ENCODE measurements around the gene IQGAP1.
A peak's percentile ranks its signal among the peaks of the same experiment; 100 is the strongest.

Gene IQGAP1

GRCh38 chr15:90432253-90432652 lies 44.2 kb downstream of the IQGAP1 start:
- Histone ChIP-seq H3K27ac (no peak overlapping the region), H3K4me1 (ENCODE audit: control insufficient read depth in 1 of 2, insufficient read depth in 1 of 2, low read depth in 1 of 2, low read length in 1 of 2) (no peaks in the 10 kb centered on the region), H3K27me3 (no peaks in the 10 kb centered on the region), H3K9me3 (no peaks in the 10 kb centered on the region), H3K36me3 (peaks cover 75% of the 10 kb centered on the region), H3K4me3 (ENCODE audit: low read depth in 1 of 2, low read length in 1 of 2) (no peak overlapping the region)
- no peak for TF ChIP-seq CTCF (IDR thresholded peaks at IDR 0.05)

GRCh38 chr15:90435652-90436337 lies 47.8 kb downstream of the IQGAP1 start:
- no peak for TF ChIP-seq CTCF (IDR thresholded peaks at IDR 0.05)
- Histone ChIP-seq H3K36me3 (peaks cover 76% of the 10 kb centered on the region), H3K27ac (peak overlapping the region; percentile 46)

GRCh38 chr15:90436952-90437351 lies 48.9 kb downstream of the IQGAP1 start:
- no peak for TF ChIP-seq CTCF (IDR thresholded peaks at IDR 0.05)
- peak overlapping the region; percentile 46 for H3K27ac ChIP-seq
- no peaks in the 10 kb centered on the region for H3K4me1 ChIP-seq (ENCODE audit: control insufficient read depth in 1 of 2, insufficient read depth in 1 of 2, low read depth in 1 of 2, low read length in 1 of 2)
- H3K36me3 ChIP-seq = peaks cover 87% of the 10 kb centered on the region
- H3K27me3 ChIP-seq = no peaks in the 10 kb centered on the region
- no peak overlapping the region for H3K4me3 ChIP-seq (ENCODE audit: low read depth in 1 of 2, low read length in 1 of 2)
- H3K9me3 ChIP-seq = no peaks in the 10 kb centered on the region

More at GRCh38 chr15:90435652-90436337, 47.8 kb downstream of the IQGAP1 start:
- Histone ChIP-seq H3K9me3 (no peaks in the 10 kb centered on the region), H3K4me1 (ENCODE audit: control insufficient read depth in 1 of 2, insufficient read depth in 1 of 2, low read depth in 1 of 2, low read length in 1 of 2) (no peaks in the 10 kb centered on the region), H3K27me3 (no peaks in the 10 kb centered on the region), H3K4me3 (ENCODE audit: low read depth in 1 of 2, low read length in 1 of 2) (no peak overlapping the region)

GRCh38 chr15:90437516-90437915 lies 49.5 kb downstream of the IQGAP1 start:
- H3K27me3 ChIP-seq = no peaks in the 10 kb centered on the region
- no peak overlapping the region for H3K4me3 ChIP-seq (ENCODE audit: low read depth in 1 of 2, low read length in 1 of 2)
- peak overlapping the region; percentile 25 for H3K27ac ChIP-seq
- H3K36me3 ChIP-seq = peaks cover 93% of the 10 kb centered on the region
- no peaks in the 10 kb centered on the region for H3K9me3 ChIP-seq
- no peaks in the 10 kb centered on the region for H3K4me1 ChIP-seq (ENCODE audit: control insufficient read depth in 1 of 2, insufficient read depth in 1 of 2, low read depth in 1 of 2, low read length in 1 of 2)
- TF ChIP-seq CTCF (IDR thresholded peaks at IDR 0.05) = no peak

- H3K9me3 ChIP-seq = no peaks in the 10 kb centered on the region
- no peak overlapping the region for H3K27ac ChIP-seq
- no peak overlapping the region for H3K4me3 ChIP-seq (ENCODE audit: low read depth in 1 of 2, low read length in 1 of 2)
- H3K36me3 ChIP-seq = peaks cover 95% of the 10 kb centered on the region
- no peaks in the 10 kb centered on the region for H3K4me1 ChIP-seq (ENCODE audit: control insufficient read depth in 1 of 2, insufficient read depth in 1 of 2, low read depth in 1 of 2, low read length in 1 of 2)
- no peaks in the 10 kb centered on the region for H3K27me3 ChIP-seq
- TF ChIP-seq CTCF (IDR thresholded peaks at IDR 0.05) = no peak
These were observed 51.9 kb downstream of the IQGAP1 start for GRCh38 chr15:90439946-90440345.

All from neutrophil (primary cell).